Caco-2 (cell line): ENCODE measurements around the gene YWHAG. TPM values are rescaled to one million over a fixed set of nuclear protein-coding genes. Genes with fewer than 3 reads are reported as not detected.

ENCODE experiments used
- BruUV-seq: library from RNA; stranded (reverse); fragments of 400-500 nt; replicated peaks from 2 replicates; lab custom pipeline; 2021; lab: Mats Ljungman, UMichigan
- CTCF ChIA-PET: fragments of 300-600 bp; sonication (Branson Sonifier 250); formaldehyde crosslinking; loops from one replicate; lab custom pipeline; 2022; ENCODE audit warnings: antibody characterized with exemption; lab: Charles Lee
- POLR2A ChIA-PET: fragments of 300-600 bp; sonication (Branson Sonifier 250); formaldehyde crosslinking; loops from one replicate; lab custom pipeline; 2022; ENCODE audit warnings: antibody characterized with exemption; lab: Charles Lee
- DNase-seq, 2 experiments: peaks; one replicate each; pipeline versions ENCODE4 v3.0.0 to v3.0.0-alpha.2; 2020 to 2022
- H3K27me3 ChIP-seq: replicated peaks from 2 replicates; pipeline ENCODE4 v1.6.0; 2011; ENCODE audit warnings: low read length; ENCODE audit not compliant: control insufficient read depth, insufficient read depth
- H3K36me3 ChIP-seq: 2 replicates; pipeline ENCODE4 v1.5.1; 2011; ENCODE audit warnings: low read length; ENCODE audit not compliant: control insufficient read depth, insufficient read depth
- H3K4me1 ChIP-seq: fragments of 250-450 bp; sonication (Bioruptor Pico); 2 replicates; pipeline ENCODE4 v1.5.1; 2020; ENCODE audit warnings: mild to moderate bottlenecking
- H3K4me3 ChIP-seq: 2 replicates; pipeline ENCODE4 v1.5.1; 2011; ENCODE audit warnings: low read depth, mild to moderate bottlenecking, control low read depth, low read length
- H3K9me3 ChIP-seq: fragments of 250-450 bp; sonication (Bioruptor Pico); 2 replicates; pipeline ENCODE4 v1.5.1; 2020; ENCODE audit warnings: mild to moderate bottlenecking, moderate library complexity
- H3K27ac Mint-ChIP-seq: one replicate; pipeline ENCODE4 v1.8.0; 2022; ENCODE audit warnings: mixed read lengths; ENCODE audit not compliant: unreplicated experiment
- H3K27me3 Mint-ChIP-seq: one replicate; pipeline ENCODE4 v1.8.0; 2022; ENCODE audit warnings: mixed read lengths; ENCODE audit not compliant: insufficient read depth, unreplicated experiment
- H3K36me3 Mint-ChIP-seq: one replicate; pipeline ENCODE4 v1.8.0; 2022; ENCODE audit warnings: mild to moderate bottlenecking, mixed read lengths; ENCODE audit not compliant: insufficient read depth, unreplicated experiment
- H3K4me1 Mint-ChIP-seq: one replicate; pipeline ENCODE4 v1.8.0; 2022; ENCODE audit warnings: low read depth, mixed read lengths; ENCODE audit not compliant: unreplicated experiment
- H3K4me3 Mint-ChIP-seq: one replicate; pipeline ENCODE4 v1.8.0; 2022; ENCODE audit warnings: mild to moderate bottlenecking, moderate library complexity, mixed read lengths; ENCODE audit not compliant: unreplicated experiment
- H3K9me3 Mint-ChIP-seq: one replicate; pipeline ENCODE4 v1.8.0; 2022; ENCODE audit warnings: mixed read lengths; ENCODE audit not compliant: unreplicated experiment
- CTCF ChIP-seq, 2 experiments: fragments of 200-600 bp in 1 of 2; IDR thresholded peaks; 1 replicate in 1 of 2; 2 replicates in 1 of 2; pipeline versions ENCODE4 v1.5.1 to v1.8.0; 2011 to 2022; ENCODE audit warnings: antibody characterized with exemption in 1 of 2, control low read depth in 1 of 2, inconsistent platforms in 1 of 2, low read depth in 1 of 2, low read length in 1 of 2, mild to moderate bottlenecking in 1 of 2, moderate library complexity in 1 of 2; ENCODE audit not compliant: insufficient read depth in 1 of 2, severe bottlenecking in 1 of 2, unreplicated experiment in 1 of 2
- intact Hi-C: fragments of 100-400 bp; cut with micrococcal nuclease; formaldehyde crosslinking; loops from one replicate; pipeline ENCODE4 v1.10.0; 2022; ENCODE audit not compliant: unreplicated experiment
- total RNA-seq: library from RNA; stranded (reverse); gene quantifications from 2 replicates; pipeline ENCODE4 v1.2.3, GENCODE V29; 2022

Gene YWHAG
- total RNA-seq, 1 experiment from 2014 or later = 150 TPM

GRCh38 chr7:76386691-76387260 is 28.0 kb upstream of the YWHAG start:
- Mint-ChIP-seq H3K4me3 (no peak overlapping the region), H3K9me3 (no peaks in the 10 kb centered on the region), H3K27me3 (no peaks in the 10 kb centered on the region), H3K4me1 (no peaks in the 10 kb centered on the region), H3K27ac (no peak overlapping the region), H3K36me3 (no peaks in the 10 kb centered on the region)
- no peak for TF ChIP-seq CTCF (IDR thresholded peaks at IDR 0.05; ENCODE audit: insufficient read depth in 1 of 2, low read depth in 1 of 2, low read length in 1 of 2, severe bottlenecking in 1 of 2, unreplicated experiment in 1 of 2)
- peaks cover 7% of the 10 kb centered on the region; the same call in 1 of the 2 replicates for H3K4me1 ChIP-seq
- no peaks in the 10 kb centered on the region for H3K27me3 ChIP-seq
- ChIA-PET CTCF (no interaction called here), POLR2A (interaction anchor here (0.5 kb wide), 1 partner anchor 13 kb away, joined by 3 read pairs; no protein-coding TSS in a partner anchor)
- no peaks in the 10 kb centered on the region for H3K9me3 ChIP-seq
- no peak overlapping the region for H3K4me3 ChIP-seq
- BruUV-seq = no TSS peak
- DNase-seq = no peak
- intact Hi-C loops = no loop called here
- H3K36me3 ChIP-seq = no peaks in the 10 kb centered on the region

GRCh38 chr7:76383089-76383944 is 24.5 kb upstream of the YWHAG start:
- no peaks in the 10 kb centered on the region for H3K36me3 ChIP-seq
- H3K27ac Mint-ChIP-seq = no peak overlapping the region
- ChIA-PET POLR2A (interaction anchor here (0.7 kb wide), 1 partner anchor 240 kb away, joined by 5 read pairs; no protein-coding TSS in a partner anchor), CTCF (interaction anchor here (0.6 kb wide), 1 partner anchor 624 kb away, joined by 3 read pairs; no protein-coding TSS in a partner anchor)
- H3K4me1 ChIP-seq = peaks cover 13% of the 10 kb centered on the region
- intact Hi-C loops = no loop called here
- no peaks in the 10 kb centered on the region for H3K4me1 Mint-ChIP-seq
- no peaks in the 10 kb centered on the region for H3K9me3 ChIP-seq
- no TSS peak for BruUV-seq
- TF ChIP-seq CTCF (IDR thresholded peaks at IDR 0.05; ENCODE audit: insufficient read depth in 1 of 2, low read depth in 1 of 2, low read length in 1 of 2, severe bottlenecking in 1 of 2, unreplicated experiment in 1 of 2) = no peak
- H3K36me3 Mint-ChIP-seq = no peaks in the 10 kb centered on the region
- H3K27me3 ChIP-seq = no peaks in the 10 kb centered on the region
- H3K4me3 Mint-ChIP-seq = no peak overlapping the region
- H3K27me3 Mint-ChIP-seq = no peaks in the 10 kb centered on the region
- no peak for DNase-seq
- no peak overlapping the region for H3K4me3 ChIP-seq
- H3K9me3 Mint-ChIP-seq = no peaks in the 10 kb centered on the region

- no peaks in the 10 kb centered on the region for H3K9me3 ChIP-seq
- H3K4me3 Mint-ChIP-seq = no peak overlapping the region
- no peaks in the 10 kb centered on the region for H3K9me3 Mint-ChIP-seq
- H3K4me1 ChIP-seq = peaks cover 19% of the 10 kb centered on the region
- no peak overlapping the region for H3K27ac Mint-ChIP-seq
- ChIA-PET CTCF (no interaction called here), POLR2A (no interaction called here)
- H3K27me3 ChIP-seq = no peaks in the 10 kb centered on the region
- no peaks in the 10 kb centered on the region for H3K27me3 Mint-ChIP-seq
- intact Hi-C loops = no loop called here
- no peaks in the 10 kb centered on the region for H3K36me3 Mint-ChIP-seq
- H3K4me3 ChIP-seq = no peak overlapping the region
- no peak for TF ChIP-seq CTCF (IDR thresholded peaks at IDR 0.05; ENCODE audit: insufficient read depth in 1 of 2, low read depth in 1 of 2, low read length in 1 of 2, severe bottlenecking in 1 of 2, unreplicated experiment in 1 of 2)
- no peaks in the 10 kb centered on the region for H3K4me1 Mint-ChIP-seq
- BruUV-seq = no TSS peak
- DNase-seq = no peak
- H3K36me3 ChIP-seq = no peaks in the 10 kb centered on the region
These were observed 23.0 kb upstream of the YWHAG start for GRCh38 chr7:76381814-76382213.
